K562 (cell line): Measurements from ENCODE around the gene CCL13. TPM values are rescaled to one million over a fixed set of nuclear protein-coding genes. Genes with fewer than 3 reads are reported as not detected.

Experiments used
- BHLHE40 ChIP-seq: IDR thresholded peaks from 2 replicates; pipeline ENCODE4 v1.6.1; 2011; ENCODE audit warnings: low read length, improper control_type of control experiment
- CHD7 ChIP-seq: fragments of 200-600 bp; sonication (generic); IDR thresholded peaks from one replicate; pipeline ENCODE4 v1.6.1; 2012; ENCODE audit warnings: mild to moderate bottlenecking, low read depth, low read length, inconsistent platforms
- DNMT1 ChIP-seq: fragments of 450-650 bp; IDR thresholded peaks from 2 replicates; pipeline ENCODE4 v1.6.1; 2016; ENCODE audit warnings: antibody characterized with exemption, mild to moderate bottlenecking
- KLF13 ChIP-seq: fragments of 450-650 bp; IDR thresholded peaks from 2 replicates; pipeline ENCODE4 v1.6.1; 2016; ENCODE audit warnings: missing genetic modification characterization, low read depth, mild to moderate bottlenecking, missing compliant biosample characterization, moderate library complexity, borderline replicate concordance
- MCM2 ChIP-seq: fragments of 450-650 bp; IDR thresholded peaks from 2 replicates; pipeline ENCODE4 v1.6.1; 2017; ENCODE audit warnings: low read depth, mild to moderate bottlenecking
- MED1 ChIP-seq: sonication (generic); formaldehyde crosslinking; IDR thresholded peaks from 2 replicates; pipeline ENCODE4 v1.8.1; 2023; ENCODE audit warnings: missing genetic modification reagents, borderline replicate concordance
- NFYB ChIP-seq: IDR thresholded peaks from 2 replicates; pipeline ENCODE4 v1.6.1; 2011; ENCODE audit warnings: mild to moderate bottlenecking, moderate library complexity; ENCODE audit not compliant: insufficient read length; ENCODE audit errors: extremely low read depth
- SNIP1 ChIP-seq: fragments of 450-650 bp; IDR thresholded peaks from 2 replicates; pipeline ENCODE4 v1.7.1; 2017; ENCODE audit warnings: low read depth, mild to moderate bottlenecking
- TCF7L2 ChIP-seq: fragments of 150-350 bp; IDR thresholded peaks from 2 replicates; pipeline ENCODE4 v1.6.1; 2016; ENCODE audit warnings: low read depth, mild to moderate bottlenecking, low read length, moderate library complexity
- TFAP4 ChIP-seq: sonication (generic); formaldehyde crosslinking; IDR thresholded peaks from 2 replicates; pipeline ENCODE4 v1.8.0; 2022; ENCODE audit warnings: missing genetic modification reagents, mild to moderate bottlenecking, moderate library complexity, borderline replicate concordance
- ZNF785 ChIP-seq: fragments of 250-450 bp; sonication (Bioruptor Pico); IDR thresholded peaks from 2 replicates; pipeline ENCODE4 v1.4.0; 2020; ENCODE audit warnings: mild to moderate bottlenecking
- polyA plus RNA-seq, 8 experiments: library from polyadenylated mRNA; depleted of rRNA in 4 of 8; stranded (reverse) in 5 of 8; unstranded in 3 of 8; fragments of >200 nt; fragmentation: Nextera tagmentation in 2 of 8; fragmentation: Illumina TruSeq in 1 of 8; extraction: Ambion mirVana in 2 of 8; extraction: Trizol in 1 of 8; gene quantifications; 2 replicates each; pipeline versions ENCODE4 v1.2.1 to v1.2.3, GENCODE V29; 2011 to 2014; ENCODE audit warnings: inconsistent platforms in 1 of 8, missing spikeins in 1 of 8
- total RNA-seq, 7 experiments: library from RNA; depleted of rRNA in 6 of 7; stranded (reverse); fragments of >200 nt in 6 of 7; fragmentation: Illumina TruSeq in 2 of 7; extraction: Trizol in 2 of 7; gene quantifications; 2 replicates each; pipeline versions ENCODE4 v1.2.1 to v1.2.3, GENCODE V29; 2011 to 2021; ENCODE audit warnings: low replicate concordance in 1 of 7
- TF ChIP-seq, protein P1 (sequence below): sonication (generic); formaldehyde crosslinking; IDR thresholded peaks from 2 replicates; pipeline ENCODE4 v1.8.0; 2023; ENCODE audit warnings: mild to moderate bottlenecking, missing genetic modification reagents
- TF ChIP-seq, protein P2 (sequence below): sonication (generic); formaldehyde crosslinking; IDR thresholded peaks from 2 replicates; pipeline ENCODE4 v1.9.0; 2022; ENCODE audit warnings: mild to moderate bottlenecking, missing genetic modification reagents

The CCL13 gene
- total and polyA plus RNA-seq, 9 of the 15 experiments (the other 6 are each of a cell fraction or from before 2014, with no cell fraction given), result not detected

GRCh38 chr17:34347063-34347462 lies 9.2 kb upstream of the CCL13 start (continued):
- TF ChIP-seq, protein P1, sequence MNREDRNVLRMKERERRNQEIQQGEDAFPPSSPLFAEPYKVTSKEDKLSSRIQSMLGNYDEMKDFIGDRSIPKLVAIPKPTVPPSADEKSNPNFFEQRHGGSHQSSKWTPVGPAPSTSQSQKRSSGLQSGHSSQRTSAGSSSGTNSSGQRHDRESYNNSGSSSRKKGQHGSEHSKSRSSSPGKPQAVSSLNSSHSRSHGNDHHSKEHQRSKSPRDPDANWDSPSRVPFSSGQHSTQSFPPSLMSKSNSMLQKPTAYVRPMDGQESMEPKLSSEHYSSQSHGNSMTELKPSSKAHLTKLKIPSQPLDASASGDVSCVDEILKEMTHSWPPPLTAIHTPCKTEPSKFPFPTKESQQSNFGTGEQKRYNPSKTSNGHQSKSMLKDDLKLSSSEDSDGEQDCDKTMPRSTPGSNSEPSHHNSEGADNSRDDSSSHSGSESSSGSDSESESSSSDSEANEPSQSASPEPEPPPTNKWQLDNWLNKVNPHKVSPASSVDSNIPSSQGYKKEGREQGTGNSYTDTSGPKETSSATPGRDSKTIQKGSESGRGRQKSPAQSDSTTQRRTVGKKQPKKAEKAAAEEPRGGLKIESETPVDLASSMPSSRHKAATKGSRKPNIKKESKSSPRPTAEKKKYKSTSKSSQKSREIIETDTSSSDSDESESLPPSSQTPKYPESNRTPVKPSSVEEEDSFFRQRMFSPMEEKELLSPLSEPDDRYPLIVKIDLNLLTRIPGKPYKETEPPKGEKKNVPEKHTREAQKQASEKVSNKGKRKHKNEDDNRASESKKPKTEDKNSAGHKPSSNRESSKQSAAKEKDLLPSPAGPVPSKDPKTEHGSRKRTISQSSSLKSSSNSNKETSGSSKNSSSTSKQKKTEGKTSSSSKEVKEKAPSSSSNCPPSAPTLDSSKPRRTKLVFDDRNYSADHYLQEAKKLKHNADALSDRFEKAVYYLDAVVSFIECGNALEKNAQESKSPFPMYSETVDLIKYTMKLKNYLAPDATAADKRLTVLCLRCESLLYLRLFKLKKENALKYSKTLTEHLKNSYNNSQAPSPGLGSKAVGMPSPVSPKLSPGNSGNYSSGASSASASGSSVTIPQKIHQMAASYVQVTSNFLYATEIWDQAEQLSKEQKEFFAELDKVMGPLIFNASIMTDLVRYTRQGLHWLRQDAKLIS (CRISPR knock-in tag), result no peak
- TF ChIP-seq MCM2 (no peak), NFYB (no peak), ZNF785 (CRISPR knock-in tag) (no peak), CHD7 (no peak), SNIP1 (no peak), TCF7L2 (no peak), DNMT1 (no peak), TFAP4 (CRISPR knock-in tag) (no peak), KLF13 (tag) (no peak), BHLHE40 (no peak), MED1 (CRISPR knock-in tag) (no peak)
- TF ChIP-seq, protein P2, sequence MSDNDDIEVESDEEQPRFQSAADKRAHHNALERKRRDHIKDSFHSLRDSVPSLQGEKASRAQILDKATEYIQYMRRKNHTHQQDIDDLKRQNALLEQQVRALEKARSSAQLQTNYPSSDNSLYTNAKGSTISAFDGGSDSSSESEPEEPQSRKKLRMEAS, result no peak
